DMS53 treated with DMSO at 0.1 percent for 48 hours (cell line): ENCODE results near the gene GTF2A1.

Source experiments
- DNase-seq: peaks from one replicate; lab custom pipeline; 2025; ENCODE audit not compliant: unreplicated experiment; lab: John Stamatoyannopoulos, UW

Gene GTF2A1

GRCh38 chr14:81179631-81180030, 41.1 kb downstream of the GTF2A1 start:
- DNase-seq: no peak

DNA sequence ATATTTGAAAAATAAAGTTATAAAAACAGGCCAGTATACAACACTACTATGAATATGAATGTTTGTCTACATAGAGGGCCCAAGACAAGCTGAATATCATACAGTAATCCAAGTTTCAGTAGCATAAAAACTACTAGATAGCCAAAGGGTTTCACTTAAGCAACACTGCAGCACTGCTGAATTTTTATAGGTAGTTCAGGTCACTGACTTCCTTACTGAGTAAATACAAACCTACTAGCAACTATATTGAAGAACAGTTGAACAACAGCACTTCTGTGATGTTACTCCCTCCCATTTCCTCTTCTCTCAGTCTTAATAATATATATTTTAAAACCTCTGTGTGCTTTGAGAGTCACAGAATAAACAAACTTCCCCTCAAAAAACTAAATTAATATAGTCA, 42.7 kb downstream of the GTF2A1 start:
- no peak for DNase-seq

DNA sequence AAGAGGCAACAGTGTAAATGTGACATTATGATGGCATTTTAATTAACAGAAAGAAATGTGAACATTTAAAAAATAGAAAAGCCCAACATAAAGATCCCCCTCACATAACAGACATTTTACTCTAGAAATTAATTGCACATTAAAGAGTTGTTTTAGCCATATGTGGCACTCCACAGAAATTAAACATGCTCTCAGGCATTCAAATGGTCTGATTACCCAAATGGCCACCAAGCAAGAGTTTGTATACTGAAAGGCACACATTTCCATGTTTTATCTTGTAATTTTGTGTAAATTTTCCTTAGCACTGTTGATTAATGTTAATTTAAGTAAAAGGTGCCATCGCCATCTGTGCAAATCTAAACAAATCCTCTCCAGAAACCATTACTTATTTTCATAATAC, 43.5 kb downstream of the GTF2A1 start:
- DNase-seq: no peak

DNA sequence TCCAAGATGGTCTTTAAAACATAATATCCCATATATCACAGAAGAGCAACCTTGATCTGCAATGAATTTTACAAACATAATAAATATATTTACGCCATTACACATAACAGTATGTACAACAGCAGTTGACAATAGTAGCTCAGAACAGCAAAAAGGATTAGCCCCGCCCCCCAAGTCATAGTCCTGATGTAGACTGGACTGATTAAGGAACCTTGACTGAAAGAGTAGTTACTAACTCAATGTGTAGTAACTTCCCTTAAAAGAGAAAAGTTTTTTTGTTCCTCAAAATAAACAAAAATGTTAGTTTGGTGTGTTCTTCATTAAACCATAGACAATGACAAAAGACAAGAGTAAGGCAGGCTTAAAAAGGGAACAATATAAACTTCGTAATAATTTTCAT, 44.5 kb downstream of the GTF2A1 start:
- no peak for DNase-seq

DNA sequence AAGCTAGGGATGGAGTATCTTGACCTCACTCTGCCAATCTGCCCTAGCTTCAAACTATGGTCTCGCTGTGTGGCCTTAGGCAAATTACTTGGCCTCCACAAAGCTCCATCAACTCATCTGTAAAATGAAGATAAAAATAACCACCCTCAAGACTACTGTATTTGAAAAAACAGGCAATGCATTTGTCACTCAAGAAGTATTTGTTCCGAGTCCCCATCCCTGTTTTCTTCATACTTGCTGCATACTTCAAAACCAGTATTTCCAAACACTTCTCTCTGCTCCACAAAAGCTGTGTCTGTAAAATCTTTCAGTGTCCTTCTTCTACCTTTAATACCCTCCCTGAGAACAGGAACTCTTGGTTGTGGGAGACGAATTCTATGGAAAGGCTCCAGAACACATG, 47.9 kb downstream of the GTF2A1 start:
- no peak for DNase-seq

DNA sequence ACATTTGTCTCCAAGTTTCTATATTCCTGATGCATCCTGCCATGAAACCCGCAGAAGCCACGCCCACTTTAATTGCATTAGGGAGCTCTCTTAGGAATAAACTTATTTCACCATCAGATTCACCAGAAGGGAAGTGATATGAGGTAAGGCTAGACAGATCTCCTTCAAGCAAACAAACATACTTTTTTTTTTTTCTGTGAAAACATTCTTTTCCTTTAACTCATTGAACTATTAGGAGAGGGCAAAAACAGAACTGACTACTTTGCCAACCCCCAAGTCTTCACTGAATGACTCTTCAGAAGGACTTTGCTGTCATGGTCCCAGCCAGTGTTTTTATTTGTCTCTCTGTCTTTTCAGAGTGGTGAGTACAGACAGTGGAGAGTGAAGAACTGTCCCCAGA, 48.4 kb downstream of the GTF2A1 start:
- no peak for DNase-seq

DNA sequence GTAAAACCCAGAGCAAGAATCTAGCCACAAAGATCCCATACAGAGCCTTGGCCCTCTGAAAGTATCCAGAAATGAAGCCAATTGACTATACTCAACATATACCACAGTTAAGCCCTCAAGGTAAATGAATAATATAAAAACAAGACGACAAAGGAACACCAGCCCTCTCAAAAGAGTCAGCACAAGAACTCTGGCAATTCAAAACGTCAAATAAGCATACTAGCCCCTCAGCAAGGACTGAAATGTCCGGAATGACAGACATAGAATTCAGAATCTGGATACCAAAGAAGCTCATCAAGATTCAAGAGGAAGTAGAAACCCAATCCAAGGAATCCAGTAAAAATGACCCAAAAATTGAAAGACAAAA, 49.9 kb downstream of the GTF2A1 start:
- DNase-seq: no peak

DNA sequence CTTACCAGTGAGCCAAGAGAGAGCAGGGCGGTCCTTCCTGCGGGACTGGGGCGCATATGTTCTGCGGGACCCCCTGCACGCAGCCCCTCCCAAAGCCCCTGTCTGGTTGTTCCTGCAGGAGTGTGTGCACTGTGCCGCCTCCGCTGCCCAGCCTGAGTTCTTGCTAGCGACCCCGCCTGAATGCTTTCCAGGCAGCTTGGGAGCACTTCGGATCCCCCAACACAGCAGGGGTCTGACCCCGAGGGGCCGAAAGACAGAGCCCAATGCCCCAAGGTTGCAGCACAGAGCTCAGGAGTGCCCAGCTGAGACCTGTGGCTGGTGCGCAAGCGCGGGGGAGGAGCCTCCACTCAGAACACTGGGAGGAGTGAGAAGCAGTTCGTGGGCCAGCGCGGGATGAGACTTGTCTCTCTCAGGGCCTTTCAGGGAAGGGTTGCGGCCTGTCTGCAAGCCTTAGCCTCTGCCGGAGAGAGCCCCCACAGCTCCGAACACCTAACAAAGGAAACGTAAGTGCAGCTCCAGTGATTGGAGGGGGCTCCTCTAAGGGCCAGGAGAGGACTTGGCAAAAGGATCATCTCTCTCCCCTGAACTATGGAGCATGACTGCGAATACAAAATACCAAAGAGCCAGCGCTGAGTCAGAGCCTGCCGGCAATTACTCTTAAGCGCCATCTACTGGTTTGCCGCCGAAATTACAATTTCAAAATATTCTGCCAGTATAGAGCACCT, 50.5 kb downstream of the GTF2A1 start:
- peak; percentile 60 for DNase-seq

DNA sequence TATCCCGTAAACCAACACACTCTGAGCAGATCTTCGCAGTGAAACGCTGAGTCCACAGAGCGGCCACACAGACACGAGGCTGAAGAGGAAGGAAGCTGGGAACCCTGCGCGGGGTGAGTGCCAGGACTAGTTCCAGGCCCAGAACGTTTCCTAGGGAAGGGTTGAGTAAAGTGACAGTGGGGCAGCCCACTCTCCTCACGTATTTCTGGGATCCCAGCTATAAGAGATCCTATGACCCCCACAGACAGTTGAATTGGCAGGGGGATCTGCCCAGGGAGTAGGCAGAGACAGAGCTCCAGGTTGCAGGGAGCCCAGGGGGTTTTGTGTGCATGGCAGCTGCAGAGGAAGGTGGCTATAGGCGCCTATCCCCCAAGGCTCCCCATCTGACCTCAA, 51.1 kb downstream of the GTF2A1 start:
- DNase-seq: peak; percentile 0

DNA sequence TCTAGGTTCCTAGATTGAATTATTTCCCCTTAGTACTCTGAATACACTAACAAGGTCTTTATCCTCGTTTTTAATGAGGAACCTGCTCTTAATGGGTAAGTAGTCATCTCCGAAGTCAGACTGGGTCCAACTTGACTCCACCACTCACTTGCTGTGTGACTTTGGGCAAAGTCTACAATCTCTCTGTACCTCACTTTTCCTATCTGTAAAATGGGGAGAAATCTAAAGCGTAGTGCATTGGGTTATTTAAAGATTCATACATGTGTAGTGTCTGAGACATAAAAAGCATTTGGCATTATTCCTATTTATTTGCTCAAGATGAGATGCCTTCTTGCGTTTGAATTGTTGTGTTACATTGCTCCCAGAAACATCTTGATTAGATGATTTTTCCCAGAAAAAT, 51.5 kb downstream of the GTF2A1 start:
- no peak for DNase-seq

- DNase-seq: no peak
Observed at GRCh38 chr14:81166121-81166520, 54.6 kb downstream of the GTF2A1 start.

DNA sequence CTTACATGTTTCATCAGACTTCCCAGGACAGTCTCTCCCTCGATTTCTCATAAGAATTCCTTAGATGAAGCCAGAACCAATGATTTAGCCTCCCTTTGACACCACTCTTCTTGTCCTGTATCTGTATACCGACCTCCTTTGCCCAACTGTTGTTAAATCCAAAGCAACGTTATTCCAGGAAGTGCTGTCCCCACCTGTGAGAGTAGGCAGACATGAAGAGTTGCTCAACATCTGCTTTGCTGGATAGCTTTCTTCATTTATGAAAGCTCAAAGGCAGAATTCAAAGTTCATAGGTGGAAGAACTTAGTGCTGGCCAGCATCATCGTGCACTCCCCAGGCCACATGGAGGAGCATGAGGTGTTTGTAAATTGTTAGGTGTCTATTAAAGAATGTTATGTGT, 55.6 kb downstream of the GTF2A1 start:
- DNase-seq: no peak

DNA sequence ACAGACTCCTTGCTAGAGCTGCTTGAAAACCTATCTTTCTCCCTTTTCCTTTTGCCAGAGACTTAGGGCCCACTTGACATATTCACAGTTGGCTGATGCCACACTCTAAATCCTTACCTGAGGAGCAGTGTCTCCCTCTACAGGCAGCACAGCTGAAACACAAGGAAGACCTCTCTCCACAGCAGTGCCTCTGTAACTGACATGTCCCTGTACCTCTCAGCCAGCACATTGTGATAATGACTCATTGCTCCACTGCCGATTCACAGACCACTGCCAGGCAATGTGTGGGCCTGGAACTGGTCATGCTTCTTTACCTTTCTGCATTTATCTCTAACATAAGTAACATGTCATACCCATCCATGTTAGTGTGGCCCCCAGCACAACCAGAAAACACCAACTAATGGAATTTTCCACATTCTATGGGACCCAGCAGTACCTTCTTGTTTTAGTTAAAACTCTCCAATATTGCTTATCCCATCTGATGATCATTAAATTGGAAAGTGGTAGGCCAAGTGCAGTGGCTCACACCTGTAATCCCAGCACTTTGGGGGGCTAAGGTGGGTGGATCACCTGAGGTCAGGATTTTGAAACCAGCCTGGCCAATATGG, 56.5 kb downstream of the GTF2A1 start:
- DNase-seq: peak; percentile 40

GRCh38 chr14:81162941-81163340, 57.8 kb downstream of the GTF2A1 start:
- DNase-seq: no peak

- DNase-seq: no peak
Observed at GRCh38 chr14:81161749-81162148, 59.0 kb downstream of the GTF2A1 start.

DNA sequence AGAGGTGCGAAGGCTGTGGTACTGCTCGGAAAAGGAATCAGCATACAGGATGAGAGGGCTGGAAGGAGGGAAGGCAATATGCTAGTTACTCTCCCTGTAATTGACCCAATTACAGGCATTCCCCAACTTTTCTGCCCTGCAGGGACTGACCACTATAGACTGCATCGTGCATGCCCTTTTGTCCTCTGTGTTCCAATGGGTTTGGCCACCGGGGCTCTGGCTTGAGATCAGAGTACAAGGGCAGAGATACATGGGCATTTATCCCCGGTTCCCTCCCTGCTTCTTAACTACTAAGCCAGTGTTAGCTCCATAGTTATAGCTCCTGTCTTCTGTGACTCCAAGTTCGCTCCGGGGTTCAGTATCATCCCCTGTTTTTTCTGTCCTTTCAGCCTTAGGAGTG, 59.7 kb downstream of the GTF2A1 start:
- no peak for DNase-seq

DNA sequence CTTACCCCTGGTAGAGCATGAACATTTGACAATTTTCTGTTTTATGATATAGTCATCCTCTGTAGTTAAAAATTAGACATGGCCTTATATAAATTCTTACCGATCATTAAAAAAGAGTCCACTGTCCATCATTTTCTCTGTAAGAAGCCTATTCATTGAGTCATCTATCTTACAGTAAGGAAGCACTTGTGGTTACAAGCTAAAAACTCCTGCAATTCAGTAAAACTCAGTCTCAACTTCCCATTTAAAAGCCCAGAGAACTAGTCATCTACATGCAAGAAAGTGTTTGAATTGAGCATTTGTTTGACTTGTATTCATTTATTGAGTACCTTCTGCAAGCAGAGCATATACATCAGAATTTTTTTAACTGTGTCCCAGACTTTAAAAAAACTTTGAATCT, 63.3 kb downstream of the GTF2A1 start:
- DNase-seq: no peak

DNA sequence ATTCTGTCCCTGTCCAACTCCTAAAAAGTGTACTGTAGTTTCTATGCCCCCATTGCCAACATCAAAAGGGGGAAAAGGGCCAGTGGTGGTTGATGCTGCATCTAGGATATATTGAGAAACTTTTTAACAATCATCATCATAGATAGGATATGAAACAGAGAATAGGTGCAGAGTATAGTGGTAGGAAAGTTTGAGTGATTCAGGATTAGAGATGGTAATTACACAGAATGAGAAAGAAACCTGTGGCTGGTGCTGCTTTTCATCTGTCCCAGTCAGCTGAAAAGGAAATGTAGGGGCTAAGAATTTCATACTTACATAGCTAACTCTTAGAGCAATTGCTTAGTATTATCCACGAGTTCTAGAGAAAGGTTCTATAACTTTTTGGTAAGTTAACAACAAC, 67.6 kb downstream of the GTF2A1 start:
- DNase-seq: no peak

GRCh38 chr14:81148635-81149034, 72.1 kb downstream of the GTF2A1 start:
- no peak for DNase-seq

DNA sequence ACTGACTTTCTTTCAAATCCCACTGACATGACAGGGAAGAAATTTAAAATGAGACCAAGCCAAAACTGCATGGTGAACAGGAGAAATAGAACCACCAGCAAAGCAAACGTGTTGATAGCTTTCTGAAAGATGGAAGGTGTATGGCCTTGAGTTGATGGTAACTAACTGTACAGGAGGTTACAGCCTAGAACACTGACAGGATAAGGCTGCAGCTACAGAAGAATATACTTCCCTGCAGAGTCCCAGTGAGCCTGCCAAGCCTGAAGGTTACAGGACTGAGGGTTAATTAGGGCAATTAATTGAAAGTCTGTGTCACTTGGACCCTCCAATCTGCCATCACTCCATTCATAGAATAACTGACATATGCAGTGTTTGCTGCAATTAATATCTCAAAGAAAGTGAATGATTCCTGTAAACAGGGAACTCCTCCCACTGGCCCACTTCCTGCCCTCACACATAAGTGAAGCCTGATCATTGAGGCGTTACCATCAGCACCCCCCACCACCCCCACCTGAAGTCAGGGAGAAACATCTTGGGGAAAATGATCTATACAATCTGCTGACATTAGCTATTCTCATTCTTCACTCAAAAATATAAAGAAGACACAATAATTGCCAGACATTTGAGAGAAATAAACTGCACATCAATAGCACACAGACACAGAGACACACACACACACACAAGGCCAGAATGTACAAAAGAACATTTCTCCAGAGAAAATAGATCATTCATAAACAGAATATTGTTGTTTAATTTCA, 73.4 kb downstream of the GTF2A1 start:
- no peak for DNase-seq

- DNase-seq: no peak
Observed at GRCh38 chr14:81144824-81145603, 75.7 kb downstream of the GTF2A1 start.

DNA sequence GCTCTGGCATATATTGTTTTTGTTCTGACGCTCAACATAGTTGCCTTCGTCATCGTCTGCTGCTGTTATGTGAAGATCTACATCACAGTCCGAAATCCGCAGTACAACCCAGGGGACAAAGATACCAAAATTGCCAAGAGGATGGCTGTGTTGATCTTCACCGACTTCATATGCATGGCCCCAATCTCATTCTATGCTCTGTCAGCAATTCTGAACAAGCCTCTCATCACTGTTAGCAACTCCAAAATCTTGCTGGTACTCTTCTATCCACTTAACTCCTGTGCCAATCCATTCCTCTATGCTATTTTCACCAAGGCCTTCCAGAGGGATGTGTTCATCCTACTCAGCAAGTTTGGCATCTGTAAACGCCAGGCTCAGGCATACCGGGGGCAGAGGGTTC, 77.0 kb downstream of the GTF2A1 start:
- no peak for DNase-seq
